Coronary artery (tissue), 2 donors: Measurements from ENCODE around the gene CEBPG.

Experiments used
- DNase-seq: peaks from one replicate; pipeline ENCODE4 v3.0.0-alpha.2; 2017; ENCODE audit warnings: low spot score
- H3K27ac ChIP-seq, 2 donors: fragments of 200-600 bp; sonication (generic); one replicate each; pipeline ENCODE4 v1.5.1; 2016 to 2019
- H3K4me3 ChIP-seq: fragments of 200-600 bp; sonication (generic); 2 replicates; pipeline ENCODE4 v1.5.1; 2016; ENCODE audit warnings: mild to moderate bottlenecking, moderate library complexity
- CTCF ChIP-seq: fragments of 200-600 bp; sonication (generic); IDR thresholded peaks from one replicate; pipeline ENCODE4 v1.5.1; 2019; ENCODE audit warnings: antibody characterized with exemption

The CEBPG gene

GRCh38 chr19:33343859-33344572 is 29.5 kb upstream of the CEBPG start:
- no peak overlapping the region for H3K27ac ChIP-seq
- TF ChIP-seq CTCF, result no peak
- no peak overlapping the region for H3K4me3 ChIP-seq
- no peak for DNase-seq

GRCh38 chr19:33344573-33344925 is 29.0 kb upstream of the CEBPG start:
- DNase-seq, result no peak
- no peak for TF ChIP-seq CTCF
- Histone ChIP-seq H3K4me3 (no peak overlapping the region), H3K27ac (no peak overlapping the region)

GRCh38 chr19:33345163-33345562 is 28.3 kb upstream of the CEBPG start:
- Histone ChIP-seq H3K27ac (no peak overlapping the region), H3K4me3 (no peak overlapping the region)
- no peak for TF ChIP-seq CTCF
- no peak for DNase-seq

- no peak for TF ChIP-seq CTCF
- DNase-seq, result no peak
These were observed 26.8 kb upstream of the CEBPG start for GRCh38 chr19:33346665-33347064.

GRCh38 chr19:33347300-33347699 is 26.2 kb upstream of the CEBPG start:
- Histone ChIP-seq H3K27ac (no peak overlapping the region), H3K4me3 (no peak overlapping the region)
- no peak for TF ChIP-seq CTCF
- no peak for DNase-seq

More at GRCh38 chr19:33346665-33347064, 26.8 kb upstream of the CEBPG start:
- no peak overlapping the region for H3K27ac ChIP-seq
- no peak overlapping the region for H3K4me3 ChIP-seq

- Histone ChIP-seq H3K4me3 (no peak overlapping the region), H3K27ac (no peak overlapping the region)
- DNase-seq, result no peak
- TF ChIP-seq CTCF, result no peak
These were observed 25.1 kb upstream of the CEBPG start for GRCh38 chr19:33348301-33349010.
